HT-29 (cell line): ENCODE measurements around the gene GNGT1. TPM values are rescaled to one million over a fixed set of nuclear protein-coding genes. Genes with fewer than 3 reads are reported as not detected.
A peak's percentile ranks its signal among the peaks of the same experiment; 100 is the strongest.
"Not testable (repeated sequence)": the region's sequence is repeated elsewhere in the genome, so short reads cannot be mapped to it uniquely, and the experiment has no call there.

Experiments used
- DNase-seq: peaks from one replicate; pipeline ENCODE4 v3.0.0-alpha.2; 2015; ENCODE audit warnings: low spot score
- total RNA-seq: library from RNA; depleted of rRNA; stranded (reverse); fragments of >200 nt; shearing (Covaris generic); gene quantifications from 2 replicates; pipeline ENCODE4 v1.2.3, GENCODE V29; 2014

The GNGT1 gene
- total RNA-seq, 1 experiment from 2014 or later: not detected

GRCh38 chr7:93902777-93903423 is 3.5 kb upstream of the GNGT1 start:
- peak; percentile 43 for DNase-seq

- DNase-seq: no peak
These were observed 4.0 kb downstream of the GNGT1 start for GRCh38 chr7:93910076-93910994.

DNA sequence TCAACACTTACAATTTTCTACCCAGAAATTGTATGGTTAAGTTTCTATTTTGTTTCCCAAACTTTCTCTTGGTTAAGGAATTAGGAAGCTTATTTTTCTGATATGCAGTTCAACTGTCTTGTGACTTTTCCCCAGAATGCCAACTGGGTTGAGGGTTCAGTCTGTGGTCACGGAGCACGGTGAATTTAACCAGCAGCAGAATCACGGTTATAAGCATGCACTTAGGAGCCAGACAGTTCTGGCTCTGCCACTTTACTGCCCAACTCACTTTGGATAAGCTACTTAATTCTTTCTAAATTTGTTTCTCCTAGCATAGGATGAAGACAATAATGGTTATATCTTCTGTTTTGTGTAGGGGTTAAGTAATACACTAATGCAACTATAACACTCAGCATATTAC is 4.9 kb downstream of the GNGT1 start:
- not testable (repeated sequence) for DNase-seq

- not testable (repeated sequence) for DNase-seq
These were observed 5.3 kb downstream of the GNGT1 start for GRCh38 chr7:93911661-93912060.

DNA sequence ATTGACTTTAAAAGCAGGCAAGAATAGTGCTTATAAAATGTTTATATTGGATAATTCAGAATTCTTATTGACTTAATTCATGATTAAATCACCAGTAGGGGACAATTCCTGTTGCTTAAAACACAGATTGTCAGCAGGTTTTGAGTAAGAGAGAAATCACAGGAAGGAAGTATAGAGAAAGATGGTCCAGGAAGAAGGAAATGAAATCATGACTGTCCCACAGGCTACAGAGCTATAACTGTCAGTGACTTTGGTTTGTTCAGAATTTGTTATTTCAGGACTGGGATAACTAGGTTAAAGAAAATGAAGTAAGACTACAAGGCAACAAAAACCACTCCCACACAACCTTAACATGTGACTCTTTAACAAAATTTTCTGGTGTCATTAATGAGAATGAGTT is 6.8 kb downstream of the GNGT1 start:
- DNase-seq: no peak

DNA sequence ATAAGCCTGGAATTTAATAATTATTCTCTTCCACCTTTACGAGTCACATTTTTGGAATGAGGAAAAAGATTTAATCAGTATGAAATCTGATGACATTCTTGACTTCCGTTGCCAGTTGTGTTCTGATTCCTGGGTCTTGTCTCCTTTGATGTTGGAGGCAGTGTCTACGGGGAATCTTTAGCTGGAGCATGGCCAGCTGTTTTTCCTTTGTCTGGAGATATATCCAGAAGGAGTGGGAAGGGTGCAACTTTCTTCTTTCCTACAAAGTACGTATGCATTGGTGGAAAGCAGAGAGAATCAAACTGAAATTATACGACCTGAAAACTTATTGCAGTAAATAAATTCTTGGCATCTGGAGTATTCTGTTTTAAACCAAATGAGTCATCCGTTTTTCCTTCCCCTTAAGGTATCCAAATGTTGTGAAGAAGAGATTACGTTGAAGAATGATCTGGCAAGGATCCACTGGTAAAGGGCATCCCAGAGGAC is 8.3 kb downstream of the GNGT1 start:
- peak; percentile 30 for DNase-seq

DNA sequence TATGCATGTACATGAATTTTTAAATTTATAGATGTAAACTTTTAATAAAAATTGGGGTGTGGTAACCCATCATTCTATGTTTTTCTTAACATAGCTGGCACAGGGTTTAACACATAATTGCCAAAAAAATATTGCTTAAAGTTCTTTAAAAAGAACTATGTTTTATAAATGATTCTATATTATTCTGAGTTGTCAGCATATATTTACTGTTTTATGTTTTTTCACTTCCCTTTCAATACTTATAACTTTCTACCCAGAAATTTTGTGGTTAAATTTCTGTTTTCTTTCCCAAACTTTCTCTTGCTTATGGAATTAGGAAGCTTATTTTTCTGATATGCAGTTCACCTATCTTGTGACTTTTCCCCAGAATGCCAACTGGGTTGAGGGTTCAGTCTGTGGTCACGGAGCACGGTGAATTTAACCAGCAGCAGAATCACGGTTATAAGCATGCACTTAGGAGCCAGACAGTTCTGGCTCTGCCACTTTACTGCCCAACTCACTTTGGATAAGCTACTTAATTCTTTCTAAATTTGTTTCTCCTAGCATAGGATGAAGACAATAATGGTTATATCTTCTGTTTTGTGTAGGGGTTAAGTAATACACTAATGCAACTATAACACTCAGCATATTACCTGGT is 9.0 kb downstream of the GNGT1 start:
- not testable (repeated sequence) for DNase-seq

DNA sequence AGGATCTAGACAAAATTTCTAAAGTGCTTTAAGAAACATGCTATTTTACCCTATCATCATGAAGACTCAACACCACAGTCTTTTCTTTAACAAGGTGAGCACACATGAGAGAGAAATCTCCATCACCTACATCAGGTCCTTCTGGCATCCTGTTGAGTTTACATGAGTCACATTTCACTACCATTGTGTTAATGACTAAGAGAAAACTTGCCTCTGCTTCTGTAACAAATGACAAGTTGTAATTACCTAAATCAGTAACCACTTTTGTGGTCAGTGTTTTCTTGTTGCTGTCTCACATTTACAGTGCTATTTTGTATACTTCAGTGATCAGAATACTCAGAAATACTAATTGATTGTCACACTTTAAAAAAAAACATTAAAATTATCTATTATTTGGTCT is 9.5 kb downstream of the GNGT1 start:
- DNase-seq: not testable (repeated sequence)

DNA sequence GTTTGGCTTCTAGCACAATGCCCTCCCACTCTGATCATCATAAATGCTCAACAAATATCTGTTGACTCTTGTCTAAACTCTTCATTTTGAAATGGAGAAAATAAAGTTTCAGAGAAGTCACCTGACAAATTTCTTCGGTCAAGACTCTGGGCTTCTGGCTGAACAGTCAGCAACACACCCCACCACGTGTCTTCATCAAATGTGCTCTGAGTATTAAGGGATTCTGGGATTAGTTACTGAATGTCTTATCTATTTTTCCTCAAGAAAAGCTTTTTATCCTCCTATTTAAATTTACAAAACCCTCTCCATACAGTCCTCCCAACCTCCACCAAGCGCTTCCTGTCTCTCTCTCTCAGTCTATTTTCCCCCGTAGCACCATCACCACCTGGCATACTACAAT is 9.9 kb downstream of the GNGT1 start:
- DNase-seq: not testable (repeated sequence)

DNA sequence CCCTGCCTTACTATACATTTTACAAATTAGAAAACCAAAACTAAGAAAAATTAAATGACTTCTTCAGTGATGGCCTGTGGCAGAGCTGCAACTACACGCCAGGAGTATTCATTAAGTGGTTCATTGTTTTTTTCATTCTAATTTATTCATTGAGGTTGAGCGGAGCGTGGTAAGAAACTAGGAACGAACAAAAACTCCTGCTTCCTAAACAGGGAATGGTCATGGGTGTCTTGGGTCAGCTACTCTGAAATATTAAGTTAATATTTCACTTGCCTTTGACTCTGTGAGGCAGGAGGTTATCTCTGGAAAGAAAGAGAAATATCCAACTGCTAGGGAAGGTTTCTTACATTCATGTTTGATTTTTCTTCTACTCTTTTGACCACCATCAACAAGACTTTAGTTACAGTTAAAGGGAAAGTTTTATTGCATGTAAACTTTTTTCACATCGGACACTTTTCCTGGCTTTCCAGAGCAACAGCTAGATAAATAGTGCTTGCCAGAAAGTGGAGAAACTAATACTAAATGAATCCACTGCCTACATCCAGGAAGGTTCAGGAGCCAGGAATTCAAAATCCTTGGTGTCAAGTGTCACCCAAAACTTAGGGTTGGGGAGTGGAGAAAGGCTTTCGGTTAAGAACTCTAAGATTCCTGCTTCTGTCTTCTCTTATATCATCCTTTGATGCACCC is 14.3 kb downstream of the GNGT1 start:
- no peak for DNase-seq

DNA sequence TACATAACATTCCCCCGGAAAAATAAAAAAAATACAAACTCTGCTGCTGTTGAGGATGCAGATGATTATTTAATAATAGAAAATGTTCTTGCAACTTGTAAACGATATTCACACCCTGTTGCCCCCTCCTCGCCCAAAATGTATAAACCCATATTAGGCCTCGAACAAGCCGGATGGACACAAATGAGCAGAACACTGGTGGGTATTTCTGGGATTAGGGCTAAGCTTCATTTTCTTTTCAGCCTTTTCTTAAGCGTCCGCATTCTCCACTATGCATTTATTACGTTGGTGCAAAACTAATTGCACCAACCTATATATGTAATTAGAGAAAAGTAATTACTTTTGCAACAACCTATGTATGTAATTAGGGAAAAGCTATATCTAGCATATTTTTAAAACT is 14.8 kb downstream of the GNGT1 start:
- no peak for DNase-seq

DNA sequence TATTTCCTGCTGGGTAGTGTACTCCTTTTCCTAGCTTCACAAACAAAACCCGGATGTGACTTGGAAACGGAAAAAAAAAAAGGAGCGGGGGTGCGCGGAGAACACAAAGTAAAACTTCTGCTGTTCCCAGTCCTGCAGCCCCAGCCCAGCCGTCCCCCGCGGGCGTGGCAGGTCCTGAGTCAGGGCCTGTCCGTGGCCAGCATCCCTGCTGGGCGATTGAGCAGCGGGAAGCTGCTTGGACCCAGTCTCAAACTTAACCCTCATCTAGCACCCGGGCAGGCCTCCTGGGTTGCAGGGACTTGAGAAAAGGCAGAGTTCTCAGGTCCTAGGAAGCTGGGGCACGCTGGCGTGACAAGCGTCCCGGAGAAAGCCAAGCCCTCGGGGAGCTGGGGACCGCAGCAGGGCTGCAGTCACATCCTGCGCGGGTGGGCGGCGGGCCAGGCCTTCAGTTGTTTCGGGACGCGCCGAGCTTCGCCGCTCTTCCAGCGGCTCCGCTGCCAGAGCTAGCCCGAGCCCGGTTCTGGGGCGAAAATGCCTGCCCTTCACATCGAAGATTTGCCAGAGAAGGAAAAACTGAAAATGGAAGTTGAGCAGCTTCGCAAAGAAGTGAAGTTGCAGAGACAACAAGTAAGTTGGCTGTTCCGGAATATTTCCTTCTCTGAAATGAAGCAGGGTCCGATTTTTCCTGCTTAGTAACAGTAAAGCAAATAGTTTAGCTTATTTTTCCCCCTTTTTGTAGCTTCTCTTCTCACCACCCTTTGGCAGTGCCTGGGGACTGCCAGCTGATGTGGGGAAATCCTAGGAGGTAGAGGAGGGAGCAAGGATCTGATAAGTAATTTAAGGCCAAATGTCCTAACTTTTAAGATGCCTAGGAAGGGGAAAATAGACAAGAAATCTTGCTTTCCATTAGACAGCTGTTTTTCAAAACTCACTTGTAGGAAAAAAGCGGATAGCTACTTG is 15.5 kb downstream of the GNGT1 start, which contains the start of gene GNG11:
Gene GNG11 (plus strand): TSS at position 129 of the 960 bp plus-strand sequence. CDS start 403 bp downstream, at position 532.
- DNase-seq: no peak

- no peak for DNase-seq
These were observed 16.9 kb downstream of the GNGT1 start for GRCh38 chr7:93923296-93923695.

DNA sequence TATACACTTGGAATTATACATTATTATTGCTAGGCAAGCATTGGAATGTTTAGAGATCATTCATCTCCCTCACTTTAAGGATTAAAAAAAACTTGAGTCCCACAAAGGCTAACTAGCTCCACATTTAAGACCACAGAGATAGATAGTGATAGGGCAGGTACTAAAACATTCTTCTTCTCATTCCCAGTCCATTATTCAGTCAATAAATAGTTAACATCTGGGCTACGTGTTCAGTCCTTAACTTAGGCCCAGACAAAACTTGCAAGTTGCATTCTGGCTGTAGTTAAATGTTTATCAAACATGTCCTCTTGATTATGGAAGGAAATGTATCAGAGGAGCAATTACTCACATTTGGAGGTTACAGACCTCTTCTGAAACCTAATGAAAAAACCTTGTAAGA is 17.6 kb downstream of the GNGT1 start:
- no peak for DNase-seq

DNA sequence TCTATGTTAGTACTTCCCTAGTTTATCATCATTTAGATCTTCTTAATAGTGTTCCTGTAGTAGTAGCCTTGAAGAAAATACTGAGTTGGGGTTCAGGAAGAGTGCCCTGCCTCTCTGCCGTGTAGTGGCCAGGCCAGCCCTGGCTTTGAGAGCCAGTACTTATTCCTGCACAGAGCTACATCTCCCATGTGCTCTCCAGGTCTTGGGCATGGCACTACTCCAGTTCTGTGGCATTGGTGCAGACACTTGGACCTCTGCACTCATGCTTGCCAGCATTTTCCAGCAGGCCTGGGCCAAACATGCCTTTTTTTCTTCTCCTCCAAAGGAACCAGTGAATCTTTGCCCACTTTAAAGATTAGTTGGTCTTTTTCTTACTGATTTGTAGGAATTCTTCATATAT is 20.4 kb downstream of the GNGT1 start:
- no peak for DNase-seq

- DNase-seq: no peak
These were observed 21.2 kb downstream of the GNGT1 start for GRCh38 chr7:93927585-93927984.

DNA sequence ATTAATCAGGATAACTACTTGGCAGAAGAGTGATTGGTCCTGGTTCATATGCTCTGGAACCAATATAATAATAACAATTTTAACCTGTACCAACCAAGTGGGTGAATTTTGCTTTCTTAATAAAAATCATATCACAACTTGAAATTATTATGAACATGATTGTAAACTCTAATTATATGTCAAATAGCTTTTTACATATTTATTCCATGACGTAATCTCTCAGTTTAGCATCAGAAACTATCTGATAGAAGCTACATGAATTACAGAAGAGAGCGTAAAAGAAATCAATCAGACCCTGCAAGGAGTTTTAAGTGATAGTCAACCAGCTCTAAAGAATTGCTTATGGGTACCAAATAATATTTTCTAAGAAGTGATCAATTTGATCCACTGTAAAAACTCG is 25.3 kb downstream of the GNGT1 start:
- no peak for DNase-seq

DNA sequence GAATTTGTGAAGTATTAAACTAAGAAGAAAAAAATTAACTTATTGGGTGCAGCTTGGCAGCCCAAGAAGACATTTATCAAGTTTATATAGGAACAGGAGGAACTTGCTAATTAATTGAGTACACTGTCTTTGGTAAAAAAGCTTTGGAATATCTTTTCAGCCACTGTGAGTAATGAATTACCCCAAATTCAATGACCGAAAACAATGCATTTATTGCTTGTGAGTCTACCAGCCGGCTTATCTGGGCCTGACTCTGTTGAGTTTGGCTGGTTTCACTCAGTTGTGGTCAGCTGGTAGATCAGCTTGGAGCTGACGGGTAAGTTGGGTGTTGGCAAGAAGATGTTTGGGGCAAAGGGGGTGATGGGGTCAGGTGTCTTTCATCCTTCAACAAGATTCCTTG is 26.8 kb downstream of the GNGT1 start:
- no peak for DNase-seq

DNA sequence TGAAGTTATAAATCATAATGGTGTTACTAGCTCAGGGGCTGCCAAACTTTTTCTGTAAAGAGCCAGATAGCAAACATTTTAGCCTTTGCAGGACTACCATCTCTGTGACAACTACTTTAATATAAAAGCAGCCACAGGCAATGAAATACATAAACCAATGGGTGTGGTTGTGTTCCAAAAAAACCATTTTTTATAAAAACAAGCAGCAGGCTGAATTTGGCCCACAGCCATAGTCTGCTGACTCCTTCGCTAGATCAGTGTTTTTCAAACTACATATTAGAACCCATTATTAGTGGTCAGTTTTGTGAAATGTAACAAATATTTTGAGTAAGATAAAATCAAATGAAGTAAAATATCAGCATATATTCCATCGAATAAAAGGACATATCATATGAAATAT is 28.7 kb downstream of the GNGT1 start:
- DNase-seq: no peak

DNA sequence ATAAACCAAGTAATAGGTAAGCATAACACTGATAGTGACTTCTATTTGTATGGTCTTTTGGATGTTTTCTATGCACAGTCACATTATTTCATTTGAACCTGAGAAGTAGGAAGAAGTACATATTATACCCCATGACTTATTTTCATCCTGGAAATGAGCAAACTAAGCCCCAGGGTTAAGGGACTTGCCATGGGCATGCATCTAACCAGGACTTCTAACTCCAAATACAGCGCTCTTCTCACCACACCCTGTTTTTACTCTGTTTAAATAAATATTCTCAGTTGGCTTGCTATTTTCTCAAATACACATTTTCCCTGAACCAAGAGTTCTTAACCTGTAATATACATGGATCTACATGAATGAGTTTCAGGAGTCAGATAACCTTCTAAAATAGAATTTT is 31.5 kb downstream of the GNGT1 start:
- DNase-seq: no peak
